GM23248 (cell line): ENCODE data around the gene KCNQ5. TPM values are rescaled to one million over a fixed set of nuclear protein-coding genes. Genes with fewer than 3 reads are reported as not detected.

Experiments
- DNase-seq: peaks from one replicate; pipeline ENCODE4 v3.0.0-alpha.2; 2015
- H2AFZ ChIP-seq: fragments of 200-600 bp; sonication (generic); 2 replicates; pipeline ENCODE4 v1.6.1; 2016; ENCODE audit warnings: antibody characterized with exemption
- H3F3A ChIP-seq: fragments of 200-600 bp; sonication (generic); 2 replicates; pipeline ENCODE4 v1.6.1; 2016; ENCODE audit warnings: mild to moderate bottlenecking, antibody characterized with exemption, mixed run types; ENCODE audit not compliant: insufficient read depth
- H3K27ac ChIP-seq: fragments of 200-600 bp; sonication (generic); 2 replicates; pipeline ENCODE4 v1.5.1; 2016; ENCODE audit warnings: mild to moderate bottlenecking
- H3K27me3 ChIP-seq: fragments of 200-600 bp; sonication (generic); replicated peaks from 2 replicates; pipeline ENCODE4 v1.6.1; 2016; ENCODE audit warnings: mild to moderate bottlenecking; ENCODE audit not compliant: insufficient read depth
- H3K36me3 ChIP-seq: fragments of 200-600 bp; sonication (generic); 2 replicates; pipeline ENCODE4 v1.6.1; 2016; ENCODE audit warnings: low read depth, mild to moderate bottlenecking
- H3K4me1 ChIP-seq: fragments of 200-600 bp; sonication (generic); 2 replicates; pipeline ENCODE4 v1.6.1; 2016; ENCODE audit warnings: mild to moderate bottlenecking; ENCODE audit not compliant: insufficient read depth
- H3K4me2 ChIP-seq: fragments of 200-600 bp; sonication (generic); one replicate; pipeline ENCODE4 v1.6.1; 2016; ENCODE audit warnings: mild to moderate bottlenecking; ENCODE audit not compliant: unreplicated experiment
- H3K4me3 ChIP-seq: fragments of 200-600 bp; sonication (generic); 2 replicates; pipeline ENCODE4 v1.5.1; 2016; ENCODE audit warnings: mild to moderate bottlenecking
- H3K79me2 ChIP-seq: fragments of 200-600 bp; sonication (generic); 2 replicates; pipeline ENCODE4 v1.6.1; 2016; ENCODE audit warnings: mild to moderate bottlenecking; ENCODE audit not compliant: insufficient read depth
- H3K9ac ChIP-seq: fragments of 200-600 bp; sonication (generic); 2 replicates; pipeline ENCODE4 v1.6.1; 2016; ENCODE audit warnings: mild to moderate bottlenecking
- H3K9me2 ChIP-seq: fragments of 200-600 bp; sonication (generic); 2 replicates; pipeline ENCODE4 v1.6.1; 2016; ENCODE audit warnings: mixed run types, mild to moderate bottlenecking, moderate library complexity; ENCODE audit not compliant: insufficient read depth
- H3K9me3 ChIP-seq: fragments of 200-600 bp; sonication (generic); one replicate; pipeline ENCODE4 v1.6.1; 2017; ENCODE audit warnings: low read depth
- H4K20me1 ChIP-seq: fragments of 200-600 bp; sonication (generic); 2 replicates; pipeline ENCODE4 v1.6.0; 2016; ENCODE audit not compliant: insufficient read depth
- EZH2 ChIP-seq: fragments of 200-600 bp; sonication (generic); IDR thresholded peaks from 2 replicates; pipeline ENCODE4 v1.6.1; 2018; ENCODE audit warnings: antibody characterized with exemption, mild to moderate bottlenecking; ENCODE audit not compliant: insufficient read depth, poor library complexity, severe bottlenecking
- EZH2phosphoT487 ChIP-seq: fragments of 200-600 bp; sonication (generic); IDR thresholded peaks from 2 replicates; pipeline ENCODE4 v1.6.1; 2018; ENCODE audit warnings: antibody characterized with exemption, moderate library complexity, mild to moderate bottlenecking, low read depth; ENCODE audit not compliant: insufficient read depth
- WGBS, 2 experiments: methylation state at CpG; one replicate each; pipeline ENCODE4 v1.1.6; 2015 to 2017; ENCODE audit warnings: low lambda C conversion rate in 2 of 2, low coverage in 1 of 2; ENCODE audit errors: missing lambda C conversion rate in 2 of 2; 5-methylcytosine and 5-hydroxymethylcytosine counted together
- in situ Hi-C: fragments of 300-500 bp; cut with MboI; formaldehyde crosslinking; loops from 2 replicates; pipeline ENCODE4 v1.15.0; 2020
- polyA plus RNA-seq: library from polyadenylated mRNA; unstranded; fragments of >200 nt; fragmentation: Nextera tagmentation; extraction: Ambion mirVana; gene quantifications from 2 replicates; pipeline ENCODE4 v1.2.1, GENCODE V29; 2016
- total RNA-seq: library from RNA; depleted of rRNA; stranded (reverse); fragments of >200 nt; shearing (Covaris generic); gene quantifications from 2 replicates; pipeline ENCODE4 v1.2.3, GENCODE V29; 2014

KCNQ5 gene
- total and polyA plus RNA-seq, 2 experiments from 2014 or later, result 5.7 to 10.8 TPM

- Histone ChIP-seq H3K79me2 (0 out of 2 replicates have a peak, but pooled peaks cover 5% of the 10 kb centered on the region), H3K4me2 (no peak overlapping the region), H3K9me3 (no peaks in the 10 kb centered on the region), H3K4me1 (peaks cover 11% of the 10 kb centered on the region), H3K9ac (no peak overlapping the region), H3K27me3 (no peaks in the 10 kb centered on the region), H4K20me1 (no peaks in the 10 kb centered on the region), H3K36me3 (no peaks in the 10 kb centered on the region), H3K9me2 (no peaks in the 10 kb centered on the region), H3K27ac (no peak overlapping the region), H3F3A (peaks cover 12% of the 10 kb centered on the region), H3K4me3 (no peak overlapping the region), H2AFZ (no peak overlapping the region)
- in situ Hi-C loops, result no loop called here
- TF ChIP-seq EZH2 (no peak), EZH2phosphoT487 (no peak)
- WGBS, 2 experiments, result 48 to 55% methylated on average over 1 of the region's 1 CpG
- DNase-seq, result no peak
These were observed 199.0 kb downstream of the KCNQ5 start for GRCh38 chr6:72820906-72821305.

GRCh38 chr6:72822023-72822422, 200.2 kb downstream of the KCNQ5 start:
- no peak overlapping the region for H2AFZ ChIP-seq
- 100% methylated on average over 1 of the region's 1 CpG for WGBS, 2 experiments
- in situ Hi-C loops, result no loop called here
- no peak overlapping the region for H3K27ac ChIP-seq
- no peak overlapping the region for H3K4me3 ChIP-seq
- H3K4me1 ChIP-seq, result peaks cover 22% of the 10 kb centered on the region
- TF ChIP-seq EZH2, result no peak
- TF ChIP-seq EZH2phosphoT487, result no peak
- no peaks in the 10 kb centered on the region for H3K27me3 ChIP-seq
- 0 out of 2 replicates have a peak, but pooled peaks cover 5% of the 10 kb centered on the region for H3K79me2 ChIP-seq
- no peaks in the 10 kb centered on the region for H3K9me2 ChIP-seq
- DNase-seq, result no peak
- H3F3A ChIP-seq, result peaks cover 23% of the 10 kb centered on the region
- no peaks in the 10 kb centered on the region for H4K20me1 ChIP-seq
- H3K9ac ChIP-seq, result no peak overlapping the region
- no peaks in the 10 kb centered on the region for H3K9me3 ChIP-seq
- H3K36me3 ChIP-seq, result no peaks in the 10 kb centered on the region
- no peak overlapping the region for H3K4me2 ChIP-seq

GRCh38 chr6:72822691-72823090, 200.8 kb downstream of the KCNQ5 start:
- WGBS, 2 experiments, result 85 to 100% methylated on average over 1 of the region's 1 CpG
- H3K4me2 ChIP-seq, result no peak overlapping the region
- H3K4me3 ChIP-seq, result no peak overlapping the region
- in situ Hi-C loops, result no loop called here
- no peak for DNase-seq
- H3K4me1 ChIP-seq, result peaks cover 28% of the 10 kb centered on the region
- H4K20me1 ChIP-seq, result no peaks in the 10 kb centered on the region
- no peak for TF ChIP-seq EZH2phosphoT487
- no peak for TF ChIP-seq EZH2
- 0 out of 2 replicates have a peak, but pooled peaks cover 9% of the 10 kb centered on the region for H3K79me2 ChIP-seq
- no peaks in the 10 kb centered on the region for H3K27me3 ChIP-seq
- peaks cover 30% of the 10 kb centered on the region for H3F3A ChIP-seq
- no peak overlapping the region for H2AFZ ChIP-seq
- H3K9me2 ChIP-seq, result no peaks in the 10 kb centered on the region
- no peak overlapping the region for H3K9ac ChIP-seq
- no peaks in the 10 kb centered on the region for H3K9me3 ChIP-seq
- H3K36me3 ChIP-seq, result no peaks in the 10 kb centered on the region
- no peak overlapping the region for H3K27ac ChIP-seq

- Histone ChIP-seq H3K27ac (peak overlapping the region; percentile 28; the same call in 1 of the 2 replicates), H3K79me2 (0 out of 2 replicates have a peak, but pooled peaks cover 12% of the 10 kb centered on the region), H3F3A (peaks cover 36% of the 10 kb centered on the region), H2AFZ (no peak overlapping the region), H3K4me2 (no peak overlapping the region), H3K9me3 (no peaks in the 10 kb centered on the region), H3K27me3 (no peaks in the 10 kb centered on the region), H3K4me1 (peaks cover 34% of the 10 kb centered on the region), H3K4me3 (no peak overlapping the region), H4K20me1 (no peaks in the 10 kb centered on the region), H3K9ac (no peak overlapping the region), H3K36me3 (no peaks in the 10 kb centered on the region), H3K9me2 (no peaks in the 10 kb centered on the region)
- in situ Hi-C loops, result no loop called here
- DNase-seq, result no peak
- 45 to 53% methylated on average over 2 of the region's 2 CpGs for WGBS, 2 experiments
- TF ChIP-seq EZH2 (no peak), EZH2phosphoT487 (no peak)
These were observed 203.0 kb downstream of the KCNQ5 start for GRCh38 chr6:72824833-72825232.

- Histone ChIP-seq H3K9ac (no peak overlapping the region), H3K36me3 (no peaks in the 10 kb centered on the region), H4K20me1 (no peaks in the 10 kb centered on the region), H3K27me3 (no peaks in the 10 kb centered on the region), H3K79me2 (0 out of 2 replicates have a peak, but pooled peaks cover 12% of the 10 kb centered on the region), H3K9me2 (no peaks in the 10 kb centered on the region), H3K4me3 (no peak overlapping the region), H3K27ac (peak overlapping the region; percentile 43), H3K4me2 (no peak overlapping the region), H2AFZ (no peak overlapping the region), H3F3A (peaks cover 36% of the 10 kb centered on the region), H3K9me3 (no peaks in the 10 kb centered on the region), H3K4me1 (peaks cover 34% of the 10 kb centered on the region)
- peak; percentile 80 for DNase-seq
- TF ChIP-seq EZH2phosphoT487, result no peak
- in situ Hi-C loops, result no loop called here
These were observed 203.5 kb downstream of the KCNQ5 start for GRCh38 chr6:72825315-72825911.
